Measurements from ENCODE around the gene NEURL3. TPM values are rescaled to one million over a fixed set of nuclear protein-coding genes. Genes with fewer than 3 reads are reported as not detected.
A peak's percentile ranks its signal among the peaks of the same experiment; 100 is the strongest.
"Not testable (repeated sequence)": the region's sequence is repeated elsewhere in the genome, so short reads cannot be mapped to it uniquely, and the experiment has no call there.

Gene NEURL3
- total and polyA plus RNA-seq, 5 experiments from 2014 or later: 0.16 to 0.39 TPM; not detected in 3

- DNase-seq: no peak
- Mint-ChIP-seq H3K4me3 (peak overlapping the region in 3 of 10 donors; percentile 14 to 39 (median 36)), H3K27ac (peak overlapping the region in 3 of 10 donors; percentile 4 to 28 (median 23)), H3K4me1 (peaks cover 4 to 15% (median 10%) of the 10 kb centered on the region in 4 donors), H3K36me3 (no peaks in the 10 kb centered on the region), H3K27me3 (peaks cover 0 to 1% (median 0%) of the 10 kb centered on the region in 5 donors), H3K9me3 (no peaks in the 10 kb centered on the region)
- ATAC-seq: no peak
- POLR2A ChIA-PET: no interaction called here
Measured at GRCh38 chr2:96501886-96502810, 3.0 kb downstream of the NEURL3 start.

GRCh38 chr2:96501471-96501874 lies 3.7 kb downstream of the NEURL3 start:
- H3K4me1 Mint-ChIP-seq: peaks cover 4 to 15% (median 10%) of the 10 kb centered on the region in 4 donors
- peaks cover 0 to 1% (median 0%) of the 10 kb centered on the region in 5 donors for H3K27me3 Mint-ChIP-seq
- POLR2A ChIA-PET: no interaction called here
- ATAC-seq: peak; percentile 78 to 92
- no peaks in the 10 kb centered on the region for H3K9me3 Mint-ChIP-seq
- peak overlapping the region in 2 of 10 donors; percentile 14 to 36 for H3K4me3 Mint-ChIP-seq
- H3K36me3 Mint-ChIP-seq: no peaks in the 10 kb centered on the region
- peak overlapping the region in 2 of 10 donors; percentile 4 to 23 for H3K27ac Mint-ChIP-seq
- DNase-seq: peak in 1 of 10 donors; percentile 26

- H3K27me3 Mint-ChIP-seq: peaks cover 0 to 1% (median 0%) of the 10 kb centered on the region in 5 donors
- H3K9me3 Mint-ChIP-seq: peaks cover 0 to 6% (median 5%) of the 10 kb centered on the region in 9 donors
- H3K36me3 Mint-ChIP-seq: peaks cover 0 to 6% (median under 1%) of the 10 kb centered on the region in 3 donors
- H3K4me3 Mint-ChIP-seq: no peak overlapping the region
- ATAC-seq (no peak), DNase-seq (no peak)
- peak overlapping the region in 1 of 10 donors; percentile 22 for H3K27ac Mint-ChIP-seq
- POLR2A ChIA-PET: no interaction called here
- H3K4me1 Mint-ChIP-seq: peaks cover 4 to 15% (median 10%) of the 10 kb centered on the region in 4 donors
Measured at GRCh38 chr2:96500385-96501066, 4.6 kb downstream of the NEURL3 start.

- ATAC-seq (no peak), DNase-seq (no peak)
- H3K4me1 Mint-ChIP-seq: peaks cover 4 to 15% (median 10%) of the 10 kb centered on the region in 4 donors
- H3K36me3 Mint-ChIP-seq: peaks cover 0 to 14% (median 6%) of the 10 kb centered on the region in 3 donors
- H3K9me3 Mint-ChIP-seq: peaks cover 0 to 19% (median 11%) of the 10 kb centered on the region in 9 donors
- POLR2A ChIA-PET: no interaction called here
- H3K4me3 Mint-ChIP-seq: no peak overlapping the region
- peaks cover 0 to 1% (median 0%) of the 10 kb centered on the region in 5 donors for H3K27me3 Mint-ChIP-seq
- H3K27ac Mint-ChIP-seq: no peak overlapping the region
Measured at GRCh38 chr2:96499061-96499960, 5.8 kb downstream of the NEURL3 start.

- Mint-ChIP-seq H3K36me3 (peaks cover 0 to 18% (median 11%) of the 10 kb centered on the region in 3 donors), H3K9me3 (peaks cover 0 to 22% (median 15%) of the 10 kb centered on the region in 9 donors), H3K4me1 (peaks cover 4 to 15% (median 10%) of the 10 kb centered on the region in 4 donors)
- DNase-seq, POLR2A ChIA-PET, H3K4me3 Mint-ChIP-seq, H3K27me3 Mint-ChIP-seq, H3K27ac Mint-ChIP-seq, ATAC-seq: not testable (repeated sequence)
Measured at GRCh38 chr2:96498611-96499010, 6.5 kb downstream of the NEURL3 start.

- no peak for ATAC-seq
- Mint-ChIP-seq H3K27ac (peak overlapping the region in 1 of 10 donors; percentile 46), H3K9me3 (peaks cover 0 to 22% (median 15%) of the 10 kb centered on the region in 9 donors), H3K36me3 (peaks cover 0 to 18% (median 11%) of the 10 kb centered on the region in 3 donors), H3K27me3 (peaks cover 0 to 1% (median 0%) of the 10 kb centered on the region in 5 donors), H3K4me3 (no peak overlapping the region), H3K4me1 (peaks cover 4 to 15% (median 10%) of the 10 kb centered on the region in 4 donors)
- no peak for DNase-seq
- POLR2A ChIA-PET: no interaction called here
Measured at GRCh38 chr2:96498021-96498431, 7.1 kb downstream of the NEURL3 start.

- POLR2A ChIA-PET: no interaction called here
- peaks cover 0 to 2% (median 1%) of the 10 kb centered on the region in 4 donors for H3K4me1 Mint-ChIP-seq
- H3K27ac Mint-ChIP-seq: no peak overlapping the region
- no peak for DNase-seq
- peaks cover 0 to 22% (median 15%) of the 10 kb centered on the region in 9 donors for H3K9me3 Mint-ChIP-seq
- H3K36me3 Mint-ChIP-seq: peaks cover 0 to 18% (median 11%) of the 10 kb centered on the region in 3 donors
- H3K4me3 Mint-ChIP-seq: no peak overlapping the region
- H3K27me3 Mint-ChIP-seq: no peaks in the 10 kb centered on the region
- ATAC-seq: no peak
Measured at GRCh38 chr2:96495982-96496629, 9.1 kb downstream of the NEURL3 start.

GRCh38 chr2:96494188-96494587 lies 11.0 kb downstream of the NEURL3 start:
- peaks cover 0 to 18% (median 11%) of the 10 kb centered on the region in 3 donors for H3K36me3 Mint-ChIP-seq
- H3K9me3 Mint-ChIP-seq: peaks cover 0 to 22% (median 15%) of the 10 kb centered on the region in 9 donors
- ATAC-seq (no peak), DNase-seq (no peak)
- H3K4me1 Mint-ChIP-seq: no peaks in the 10 kb centered on the region
- H3K4me3 Mint-ChIP-seq: no peak overlapping the region
- POLR2A ChIA-PET: no interaction called here
- no peaks in the 10 kb centered on the region for H3K27me3 Mint-ChIP-seq
- H3K27ac Mint-ChIP-seq: no peak overlapping the region

GRCh38 chr2:96493072-96493471 lies 12.1 kb downstream of the NEURL3 start:
- Mint-ChIP-seq H3K4me3 (no peak overlapping the region), H3K27ac (no peak overlapping the region), H3K27me3 (no peaks in the 10 kb centered on the region), H3K36me3 (peaks cover 0 to 18% (median 11%) of the 10 kb centered on the region in 3 donors), H3K4me1 (peaks cover 0 to 3% (median 0%) of the 10 kb centered on the region in 4 donors), H3K9me3 (peaks cover 0 to 22% (median 15%) of the 10 kb centered on the region in 9 donors)
- POLR2A ChIA-PET: interaction anchor here (0.5 to 0.8 kb wide), 3 partner anchors 10 to 313 kb away, joined by 3 to 4 read pairs (median 4); no protein-coding TSS in a partner anchor
- DNase-seq (no peak), ATAC-seq (no peak)

GRCh38 chr2:96491860-96492497 lies 13.2 kb downstream of the NEURL3 start:
- POLR2A ChIA-PET: no interaction called here
- Mint-ChIP-seq H3K4me3 (no peak overlapping the region), H3K27ac (no peak overlapping the region), H3K4me1 (peaks cover 3 to 7% (median 4%) of the 10 kb centered on the region in 4 donors), H3K27me3 (no peaks in the 10 kb centered on the region), H3K36me3 (peaks cover 0 to 18% (median 11%) of the 10 kb centered on the region in 3 donors), H3K9me3 (peaks cover 0 to 22% (median 15%) of the 10 kb centered on the region in 9 donors)
- DNase-seq: no peak
- no peak for ATAC-seq

GRCh38 chr2:96489663-96490062 lies 15.5 kb downstream of the NEURL3 start:
- H3K27me3 Mint-ChIP-seq: no peaks in the 10 kb centered on the region
- H3K27ac Mint-ChIP-seq: peak overlapping the region in 1 of 10 donors; percentile 2
- ATAC-seq: no peak
- no peak for DNase-seq
- H3K4me1 Mint-ChIP-seq: peaks cover 17 to 29% (median 25%) of the 10 kb centered on the region in 4 donors
- POLR2A ChIA-PET: interaction anchor here (1.7 kb wide), 1 partner anchor 154 kb away, joined by 5 read pairs; the partner anchor contains the start of gene NCAPH
- no peak overlapping the region for H3K4me3 Mint-ChIP-seq
- H3K36me3 Mint-ChIP-seq: peaks cover 0 to 6% (median 5%) of the 10 kb centered on the region in 3 donors
- peaks cover 0 to 9% (median 6%) of the 10 kb centered on the region in 9 donors for H3K9me3 Mint-ChIP-seq
